Urinary bladder (tissue), 4 donors: ENCODE data around the gene DNTT. TPM values are rescaled to one million over a fixed set of nuclear protein-coding genes. Genes with fewer than 3 reads are reported as not detected.

Experiments used
- DNase-seq: peaks from one replicate; pipeline ENCODE4 v3.0.0-alpha.2; 2015; ENCODE audit errors: extremely low spot score
- H3K27ac ChIP-seq: one replicate; pipeline ENCODE4 v1.5.1; 2013; ENCODE audit warnings: low read depth, mild to moderate bottlenecking, moderate library complexity
- H3K36me3 ChIP-seq: one replicate; pipeline ENCODE4 v1.6.1; 2013; ENCODE audit warnings: mild to moderate bottlenecking, moderate library complexity; ENCODE audit not compliant: insufficient read depth
- H3K4me1 ChIP-seq: one replicate; pipeline ENCODE4 v1.6.1; 2013; ENCODE audit warnings: mild to moderate bottlenecking, moderate library complexity; ENCODE audit not compliant: insufficient read depth
- H3K4me3 ChIP-seq: one replicate; pipeline ENCODE4 v1.5.1; 2013; ENCODE audit warnings: low read depth, low read length
- WGBS: extraction: QIAGEN DNeasy Blood & Tissue Kit; methylation state at CpG from one replicate; pipeline ENCODE4 v1.1.7; 2013; 5-methylcytosine and 5-hydroxymethylcytosine counted together
- polyA plus RNA-seq: library from polyadenylated mRNA; stranded (reverse); fragments of 200-250 nt; gene quantifications from one replicate; pipeline ENCODE4 v1.2.3, GENCODE V29; 2013
- total RNA-seq: library from RNA; depleted of rRNA; stranded (reverse); fragments of >200 nt; gene quantifications from one replicate; pipeline ENCODE4 v1.2.3, GENCODE V29; 2014
- donor health status: healthy with polysubstance abuse.
- donor health status: healthy.

The DNTT gene
- total and polyA plus RNA-seq, 2 donors: not detected

GRCh38 chr10:96374985-96375830 is 71.0 kb downstream of the DNTT start:
- Histone ChIP-seq H3K4me1 (no peaks in the 10 kb centered on the region), H3K27ac (no peak overlapping the region), H3K4me3 (no peak overlapping the region), H3K36me3 (no peaks in the 10 kb centered on the region)
- 6% methylated on average over 36 of the region's 36 CpGs for WGBS
- DNase-seq: peak; percentile 69

- no peaks in the 10 kb centered on the region for H3K36me3 ChIP-seq
- WGBS: 71% methylated on average over 7 of the region's 7 CpGs
- DNase-seq: no peak
- no peak overlapping the region for H3K27ac ChIP-seq
- H3K4me3 ChIP-seq: no peak overlapping the region
- H3K4me1 ChIP-seq: no peaks in the 10 kb centered on the region
Measured at GRCh38 chr10:96376483-96376882, 72.2 kb downstream of the DNTT start.

- H3K27ac ChIP-seq: no peak overlapping the region
- no peaks in the 10 kb centered on the region for H3K36me3 ChIP-seq
- H3K4me1 ChIP-seq: no peaks in the 10 kb centered on the region
- 31% methylated on average over 6 of the region's 6 CpGs for WGBS
- H3K4me3 ChIP-seq: no peak overlapping the region
- DNase-seq: peak; percentile 56
Measured at GRCh38 chr10:96377816-96378294, 73.6 kb downstream of the DNTT start.

- Histone ChIP-seq H3K4me3 (no peak overlapping the region), H3K4me1 (no peaks in the 10 kb centered on the region), H3K27ac (no peak overlapping the region), H3K36me3 (no peaks in the 10 kb centered on the region)
- DNase-seq: no peak
- WGBS: 84% methylated on average over 15 of the region's 15 CpGs
Measured at GRCh38 chr10:96378741-96379140, 74.5 kb downstream of the DNTT start.

GRCh38 chr10:96379758-96380157 is 75.5 kb downstream of the DNTT start:
- H3K4me3 ChIP-seq: no peak overlapping the region
- H3K27ac ChIP-seq: no peak overlapping the region
- H3K4me1 ChIP-seq: no peaks in the 10 kb centered on the region
- DNase-seq: no peak
- H3K36me3 ChIP-seq: no peaks in the 10 kb centered on the region
- WGBS: 92% methylated on average over 8 of the region's 8 CpGs

GRCh38 chr10:96380821-96381220 is 76.6 kb downstream of the DNTT start:
- WGBS: 93% methylated on average over 7 of the region's 7 CpGs
- H3K4me1 ChIP-seq: no peaks in the 10 kb centered on the region
- DNase-seq: no peak

GRCh38 chr10:96384506-96384905 is 80.3 kb downstream of the DNTT start:
- no peak for DNase-seq
- H3K4me3 ChIP-seq: no peak overlapping the region
- no peak overlapping the region for H3K27ac ChIP-seq
- 76% methylated on average over 25 of the region's 25 CpGs for WGBS
- no peaks in the 10 kb centered on the region for H3K4me1 ChIP-seq
- H3K36me3 ChIP-seq: no peaks in the 10 kb centered on the region

More at GRCh38 chr10:96380821-96381220, 76.6 kb downstream of the DNTT start:
- H3K36me3 ChIP-seq: no peaks in the 10 kb centered on the region
- H3K27ac ChIP-seq: no peak overlapping the region
- H3K4me3 ChIP-seq: no peak overlapping the region

- no peak for DNase-seq
- Histone ChIP-seq H3K4me1 (no peaks in the 10 kb centered on the region), H3K27ac (no peak overlapping the region), H3K36me3 (no peaks in the 10 kb centered on the region), H3K4me3 (no peak overlapping the region)
- 81% methylated on average over 2 of the region's 2 CpGs for WGBS
Measured at GRCh38 chr10:96387161-96387560, 82.9 kb downstream of the DNTT start.

- Histone ChIP-seq H3K27ac (no peak overlapping the region), H3K4me1 (no peaks in the 10 kb centered on the region), H3K36me3 (no peaks in the 10 kb centered on the region), H3K4me3 (no peak overlapping the region)
- WGBS: 82% methylated on average over 7 of the region's 7 CpGs
- no peak for DNase-seq
Measured at GRCh38 chr10:96387601-96388000, 83.4 kb downstream of the DNTT start.

Other genes with a start within 250 kb of the DNTT start
- 101 TPM for gene ZNF518A, start 174.1 kb upstream of the DNTT start, total RNA-seq
- gene ZNF518A, start 174.1 kb upstream of the DNTT start, polyA plus RNA-seq: 5.1 TPM
- gene BLNK, start 32.9 kb upstream of the DNTT start, total RNA-seq: 7.3 TPM
- gene BLNK, start 32.9 kb upstream of the DNTT start, polyA plus RNA-seq: 1.9 TPM
- not detected for gene OPALIN, start 54.6 kb downstream of the DNTT start, total RNA-seq
- gene OPALIN, start 54.6 kb downstream of the DNTT start, polyA plus RNA-seq: not detected
- gene TLL2, start 209.5 kb downstream of the DNTT start, total RNA-seq: 0.90 TPM
- gene TLL2, start 209.5 kb downstream of the DNTT start, polyA plus RNA-seq: 0.22 TPM